ENCODE measurements around the gene USP2. TPM values are rescaled to one million over a fixed set of nuclear protein-coding genes. Genes with fewer than 3 reads are reported as not detected.
A peak's percentile ranks its signal among the peaks of the same experiment; 100 is the strongest.

USP2 gene
- total RNA-seq, 2 donors from 2014 or later, result 0.68 to 2.1 TPM

- peaks cover 51% of the 10 kb centered on the region for H3K36me3 ChIP-seq
- no peaks in the 10 kb centered on the region for H3K27me3 ChIP-seq (replicated peaks; ENCODE audit: insufficient read depth)
- no peak for DNase-seq (ENCODE audit: low spot score)
- no peak for ATAC-seq (ENCODE audit: insufficient number of reproducible peaks, low FRiP score, low read depth)
- H3K27ac ChIP-seq, result peak overlapping the region; percentile 65 to 77
- H3K4me3 ChIP-seq, result no peak overlapping the region
- H3K4me1 ChIP-seq (ENCODE audit: control insufficient read depth in 1 of 2, low read depth in 2 of 2), result peaks cover 28 to 92% of the 10 kb centered on the region in 2 donors
- H3K9me3 ChIP-seq, result no peaks in the 10 kb centered on the region
- no peak for TF ChIP-seq CTCF (IDR thresholded peaks at IDR 0.05)
These were observed 70.8 kb downstream of the USP2 start for GRCh38 chr11:119310682-119311052.

GRCh38 chr11:119309953-119310681 lies 71.4 kb downstream of the USP2 start:
- TF ChIP-seq CTCF (IDR thresholded peaks at IDR 0.05), result no peak
- DNase-seq (ENCODE audit: low spot score), result no peak
- H3K27ac ChIP-seq, result peak overlapping the region; percentile 65 to 77
- no peaks in the 10 kb centered on the region for H3K9me3 ChIP-seq
- H3K4me1 ChIP-seq (ENCODE audit: control insufficient read depth in 1 of 2, low read depth in 2 of 2), result peaks cover 31 to 94% of the 10 kb centered on the region in 2 donors
- ATAC-seq (ENCODE audit: insufficient number of reproducible peaks, low FRiP score, low read depth), result no peak
- no peak overlapping the region for H3K4me3 ChIP-seq
- H3K27me3 ChIP-seq (replicated peaks; ENCODE audit: insufficient read depth), result no peaks in the 10 kb centered on the region
- peaks cover 51% of the 10 kb centered on the region for H3K36me3 ChIP-seq

- no peaks in the 10 kb centered on the region for H3K27me3 ChIP-seq (replicated peaks; ENCODE audit: insufficient read depth)
- peaks cover 25 to 91% of the 10 kb centered on the region in 2 donors for H3K4me1 ChIP-seq (ENCODE audit: control insufficient read depth in 1 of 2, low read depth in 2 of 2)
- TF ChIP-seq CTCF (IDR thresholded peaks at IDR 0.05), result no peak
- no peaks in the 10 kb centered on the region for H3K9me3 ChIP-seq
- peaks cover 46% of the 10 kb centered on the region for H3K36me3 ChIP-seq
- peak overlapping the region; percentile 65 to 77 for H3K27ac ChIP-seq
- no peak overlapping the region for H3K4me3 ChIP-seq
- no peak for DNase-seq (ENCODE audit: low spot score)
- no peak for ATAC-seq (ENCODE audit: insufficient number of reproducible peaks, low FRiP score, low read depth)
These were observed 72.1 kb downstream of the USP2 start for GRCh38 chr11:119309411-119309810.

- Histone ChIP-seq H3K4me3 (no peak overlapping the region), H3K9me3 (no peaks in the 10 kb centered on the region), H3K4me1 (ENCODE audit: control insufficient read depth in 1 of 2, low read depth in 2 of 2) (peaks cover 24 to 76% of the 10 kb centered on the region in 2 donors), H3K36me3 (peaks cover 40% of the 10 kb centered on the region), H3K27ac (peak overlapping the region; percentile 77 to 91), H3K27me3 (replicated peaks; ENCODE audit: insufficient read depth) (no peaks in the 10 kb centered on the region)
- DNase-seq (ENCODE audit: low spot score) (no peak), ATAC-seq (ENCODE audit: insufficient number of reproducible peaks, low FRiP score, low read depth) (no peak)
- no peak for TF ChIP-seq CTCF (IDR thresholded peaks at IDR 0.05)
These were observed 73.5 kb downstream of the USP2 start for GRCh38 chr11:119307974-119308373.

GRCh38 chr11:119307219-119307618 lies 74.3 kb downstream of the USP2 start:
- H3K27ac ChIP-seq, result peak overlapping the region; percentile 77 to 91
- H3K4me3 ChIP-seq, result no peak overlapping the region
- no peak for DNase-seq (ENCODE audit: low spot score)
- H3K36me3 ChIP-seq, result peaks cover 32% of the 10 kb centered on the region
- H3K4me1 ChIP-seq (ENCODE audit: control insufficient read depth in 1 of 2, low read depth in 2 of 2), result peaks cover 24 to 69% of the 10 kb centered on the region in 2 donors
- no peak for ATAC-seq (ENCODE audit: insufficient number of reproducible peaks, low FRiP score, low read depth)
- H3K27me3 ChIP-seq (replicated peaks; ENCODE audit: insufficient read depth), result no peaks in the 10 kb centered on the region
- TF ChIP-seq CTCF (IDR thresholded peaks at IDR 0.05), result no peak
- H3K9me3 ChIP-seq, result no peaks in the 10 kb centered on the region
